ENCODE measurements around the gene PRDM11.

PRDM11 gene

GRCh38 chr11:45146072-45147016 lies at the start of gene PRDM11:
TSS of gene PRDM11 (plus strand) at chr11:45146639. CDS start at chr11:45181767, 35,128 bp downstream.
- Histone ChIP-seq H2AFZ (ENCODE audit: low read length) (peak within 1 kb of the TSS; percentile 97; the same call in 1 of the 2 replicates), H3K36me3 (ENCODE audit: insufficient read depth, low read length) (no peaks in the 10 kb centered on the region), H4K20me1 (ENCODE audit: insufficient read depth, low read length) (no peaks in the 10 kb centered on the region), H3K79me2 (ENCODE audit: insufficient read depth, low read length) (no peaks in the 10 kb centered on the region), H3K9ac (ENCODE audit: low read length) (peak within 1 kb of the TSS; percentile 85), H3K4me1 (ENCODE audit: insufficient read depth, low read length, severe bottlenecking) (peaks cover 16% of the 10 kb centered on the region), H3K9me2 (ENCODE audit: low read depth, low read length) (no peaks in the 10 kb centered on the region), H3K4me3 (ENCODE audit: low read depth, low read length, poor library complexity, severe bottlenecking) (peak within 1 kb of the TSS; percentile 79), H3K4me2 (ENCODE audit: low read length) (peak within 1 kb of the TSS; percentile 95), H3F3A (ENCODE audit: insufficient read depth, low read length) (no peaks in the 10 kb centered on the region), H3K9me3 (ENCODE audit: low read length) (no peaks in the 10 kb centered on the region), H3K27ac (ENCODE audit: low read depth, low read length, poor library complexity, severe bottlenecking) (no peak within 1 kb of the TSS), H3K27me3 (ENCODE audit: insufficient read depth, low read length) (no peaks in the 10 kb centered on the region)
- TF ChIP-seq EZH2 (IDR thresholded peaks at IDR 0.05; ENCODE audit: borderline replicate concordance, low read length): no peak
- TF ChIP-seq CTCF (IDR thresholded peaks at IDR 0.05; ENCODE audit: low read length): no peak

- H3K9ac ChIP-seq (ENCODE audit: low read length): no peak overlapping the region
- H4K20me1 ChIP-seq (ENCODE audit: insufficient read depth, low read length): no peaks in the 10 kb centered on the region
- H3K9me2 ChIP-seq (ENCODE audit: low read depth, low read length): no peaks in the 10 kb centered on the region
- no peaks in the 10 kb centered on the region for H3F3A ChIP-seq (ENCODE audit: insufficient read depth, low read length)
- H2AFZ ChIP-seq (ENCODE audit: low read length): no peak overlapping the region
- no peak overlapping the region for H3K27ac ChIP-seq (ENCODE audit: low read depth, low read length, poor library complexity, severe bottlenecking)
- no peaks in the 10 kb centered on the region for H3K4me1 ChIP-seq (ENCODE audit: insufficient read depth, low read length, severe bottlenecking)
- no peak overlapping the region for H3K4me3 ChIP-seq (ENCODE audit: low read depth, low read length, poor library complexity, severe bottlenecking)
- H3K9me3 ChIP-seq (ENCODE audit: low read length): no peaks in the 10 kb centered on the region
- no peaks in the 10 kb centered on the region for H3K79me2 ChIP-seq (ENCODE audit: insufficient read depth, low read length)
- TF ChIP-seq EZH2 (IDR thresholded peaks at IDR 0.05; ENCODE audit: borderline replicate concordance, low read length) (no peak), CTCF (IDR thresholded peaks at IDR 0.05; ENCODE audit: low read length) (no peak)
- H3K4me2 ChIP-seq (ENCODE audit: low read length): no peak overlapping the region
- H3K27me3 ChIP-seq (ENCODE audit: insufficient read depth, low read length): peaks cover 4% of the 10 kb centered on the region; the same call in 1 of the 2 replicates
- no peaks in the 10 kb centered on the region for H3K36me3 ChIP-seq (ENCODE audit: insufficient read depth, low read length)
Measured at GRCh38 chr11:45097721-45098493, 48.5 kb upstream of the PRDM11 start.

GRCh38 chr11:45098929-45099328 lies 47.5 kb upstream of the PRDM11 start:
- Histone ChIP-seq H3F3A (ENCODE audit: insufficient read depth, low read length) (no peaks in the 10 kb centered on the region), H3K4me1 (ENCODE audit: insufficient read depth, low read length, severe bottlenecking) (no peaks in the 10 kb centered on the region), H3K4me3 (ENCODE audit: low read depth, low read length, poor library complexity, severe bottlenecking) (no peak overlapping the region), H3K4me2 (ENCODE audit: low read length) (no peak overlapping the region), H3K9ac (ENCODE audit: low read length) (no peak overlapping the region), H3K9me2 (ENCODE audit: low read depth, low read length) (no peaks in the 10 kb centered on the region), H4K20me1 (ENCODE audit: insufficient read depth, low read length) (no peaks in the 10 kb centered on the region), H3K36me3 (ENCODE audit: insufficient read depth, low read length) (no peaks in the 10 kb centered on the region), H3K27me3 (ENCODE audit: insufficient read depth, low read length) (no peaks in the 10 kb centered on the region), H3K9me3 (ENCODE audit: low read length) (no peaks in the 10 kb centered on the region), H2AFZ (ENCODE audit: low read length) (no peak overlapping the region), H3K79me2 (ENCODE audit: insufficient read depth, low read length) (no peaks in the 10 kb centered on the region), H3K27ac (ENCODE audit: low read depth, low read length, poor library complexity, severe bottlenecking) (no peak overlapping the region)
- TF ChIP-seq EZH2 (IDR thresholded peaks at IDR 0.05; ENCODE audit: borderline replicate concordance, low read length) (no peak), CTCF (IDR thresholded peaks at IDR 0.05; ENCODE audit: low read length) (no peak)

Measured in OCI-LY1 (cell line).